Sigmoid colon (tissue), 7 donors: ENCODE measurements around the gene CLDN6. TPM values are rescaled to one million over a fixed set of nuclear protein-coding genes. Genes with fewer than 3 reads are reported as not detected.

Experiments used
- DNase-seq: peaks from one replicate; pipeline ENCODE4 v3.0.0-alpha.2; 2019
- H3K27ac ChIP-seq, 4 donors: fragments of 200-600 bp; sonication (generic); one replicate each; pipeline ENCODE4 v1.5.1; 2016 to 2019; ENCODE audit warnings: mild to moderate bottlenecking in 1 of 4
- H3K27me3 ChIP-seq, 3 donors: fragments of 200-600 bp; sonication (generic); one replicate each; pipeline ENCODE4 v1.5.1; 2019; ENCODE audit warnings: mild to moderate bottlenecking in 1 of 3
- H3K36me3 ChIP-seq, 4 donors: fragments of 200-600 bp; sonication (generic); one replicate each; pipeline ENCODE4 v1.5.1; 2016 to 2019
- H3K4me1 ChIP-seq, 4 donors: fragments of 200-600 bp; sonication (generic); one replicate each; pipeline ENCODE4 v1.5.1; 2017 to 2019
- H3K4me3 ChIP-seq, 4 donors: fragments of 200-600 bp; sonication (generic); one replicate each; pipeline ENCODE4 v1.5.1; 2017 to 2019; ENCODE audit warnings: mild to moderate bottlenecking in 2 of 4, moderate library complexity in 1 of 4
- H3K9me3 ChIP-seq, 4 donors: fragments of 200-600 bp in 3 of 4; sonication (generic) in 3 of 4; one replicate each; pipeline versions ENCODE4 v1.5.1 to v1.6.1; 2013 to 2019
- CTCF ChIP-seq, 4 experiments: fragments of 450-650 bp in 3 of 4; fragments of 200-600 bp in 1 of 4; IDR thresholded peaks; one replicate each; pipeline ENCODE4 v1.5.1; 2016 to 2019; ENCODE audit warnings: antibody characterized with exemption in 4 of 4, mild to moderate bottlenecking in 3 of 4, moderate library complexity in 2 of 4
- EP300 ChIP-seq, 4 donors: sonication (generic); formaldehyde crosslinking; IDR thresholded peaks; one replicate each; pipeline ENCODE4 v1.6.1; 2017; ENCODE audit warnings: antibody characterized with exemption in 4 of 4
- POLR2A ChIP-seq, 2 donors: fragments of 450-650 bp; IDR thresholded peaks; one replicate each; pipeline ENCODE4 v1.6.1; 2016; ENCODE audit warnings: antibody characterized with exemption in 2 of 2, mild to moderate bottlenecking in 2 of 2, moderate library complexity in 2 of 2
- POLR2AphosphoS5 ChIP-seq, 4 donors: sonication (generic); formaldehyde crosslinking; IDR thresholded peaks; one replicate each; pipeline ENCODE4 v1.6.1; 2017; ENCODE audit warnings: antibody characterized with exemption in 4 of 4
- WGBS, 2 donors: extraction: QIAGEN DNeasy Blood & Tissue Kit; methylation state at CpG; one replicate each; pipeline ENCODE4 v1.1.7; 2013; 5-methylcytosine and 5-hydroxymethylcytosine counted together
- intact Hi-C: fragments of 100-400 bp; cut with DNase I; formaldehyde crosslinking; loops from one replicate; pipeline ENCODE4 v1.15.1; 2023
- polyA plus RNA-seq, 3 donors: library from polyadenylated mRNA; stranded (reverse); fragments of 200-250 nt; gene quantifications; one replicate each; pipeline ENCODE4 v1.2.3, GENCODE V29; 2013
- total RNA-seq, 4 donors: library from RNA; depleted of rRNA; stranded (reverse); fragments of >200 nt; gene quantifications; one replicate each; pipeline ENCODE4 v1.1.0, GENCODE V29; 2016
- donor health status: healthy with polysubstance abuse.
- donor health status: Bipolar disorder and iron deficiency.
- donor health status: healthy.

CLDN6 gene
- total and polyA plus RNA-seq, 7 donors = not detected

- Histone ChIP-seq H3K9me3 (no peaks in the 10 kb centered on the region), H3K36me3 (no peaks in the 10 kb centered on the region), H3K4me3 (no peak overlapping the region), H3K4me1 (peaks cover 0 to 34% (median 32%) of the 10 kb centered on the region in 4 donors), H3K27me3 (peaks cover 19 to 50% (median 45%) of the 10 kb centered on the region in 3 donors), H3K27ac (no peak overlapping the region)
- no peak for DNase-seq
- 77 to 85% methylated on average over 20 of the region's 20 CpGs for WGBS, 2 donors
- intact Hi-C loops = no loop called here
- TF ChIP-seq POLR2AphosphoS5 (IDR thresholded peaks at IDR 0.05) (no peak), CTCF (IDR thresholded peaks at IDR 0.05) (no peak), POLR2A (IDR thresholded peaks at IDR 0.05) (no peak), EP300 (IDR thresholded peaks at IDR 0.05) (no peak)
These were observed 639 bp downstream of the CLDN6 start for GRCh38 chr16:3017344-3017743.

GRCh38 chr16:3015865-3016521 is 2.0 kb downstream of the CLDN6 start:
- intact Hi-C loops = no loop called here
- Histone ChIP-seq H3K27ac (no peak overlapping the region), H3K27me3 (peaks cover 26 to 62% (median 54%) of the 10 kb centered on the region in 3 donors), H3K4me3 (no peak overlapping the region), H3K36me3 (no peaks in the 10 kb centered on the region), H3K4me1 (peaks cover 0 to 21% (median 18%) of the 10 kb centered on the region in 4 donors), H3K9me3 (no peaks in the 10 kb centered on the region)
- WGBS, 2 donors = 87 to 92% methylated on average over 13 of the region's 13 CpGs
- no peak for DNase-seq
- TF ChIP-seq CTCF (IDR thresholded peaks at IDR 0.05) (no peak), POLR2A (IDR thresholded peaks at IDR 0.05) (no peak), POLR2AphosphoS5 (IDR thresholded peaks at IDR 0.05) (no peak), EP300 (IDR thresholded peaks at IDR 0.05) (no peak)

- intact Hi-C loops = no loop called here
- Histone ChIP-seq H3K27me3 (peaks cover 28 to 71% (median 60%) of the 10 kb centered on the region in 3 donors), H3K9me3 (no peaks in the 10 kb centered on the region)
These were observed 3.0 kb downstream of the CLDN6 start for GRCh38 chr16:3014971-3015370.

GRCh38 chr16:3013998-3014690 is 3.8 kb downstream of the CLDN6 start:
- intact Hi-C loops = no loop called here
- TF ChIP-seq EP300 (IDR thresholded peaks at IDR 0.05) = no peak
- TF ChIP-seq POLR2A (IDR thresholded peaks at IDR 0.05) = no peak
- TF ChIP-seq CTCF (IDR thresholded peaks at IDR 0.05) = no peak
- no peak for TF ChIP-seq POLR2AphosphoS5 (IDR thresholded peaks at IDR 0.05)
- Histone ChIP-seq H3K27me3 (peaks cover 30 to 76% (median 67%) of the 10 kb centered on the region in 3 donors), H3K4me1 (peaks cover 0 to 10% (median 8%) of the 10 kb centered on the region in 4 donors), H3K36me3 (no peaks in the 10 kb centered on the region), H3K9me3 (no peaks in the 10 kb centered on the region), H3K4me3 (no peak overlapping the region), H3K27ac (no peak overlapping the region)
- no peak for DNase-seq
- WGBS, 2 donors = 76 to 78% methylated on average over 12 of the region's 12 CpGs

More at GRCh38 chr16:3014971-3015370, 3.0 kb downstream of the CLDN6 start:
- TF ChIP-seq POLR2AphosphoS5 (IDR thresholded peaks at IDR 0.05) = no peak
- no peak for TF ChIP-seq EP300 (IDR thresholded peaks at IDR 0.05)
- TF ChIP-seq CTCF (IDR thresholded peaks at IDR 0.05) = no peak
- no peak for TF ChIP-seq POLR2A (IDR thresholded peaks at IDR 0.05)
- Histone ChIP-seq H3K4me1 (peaks cover 0 to 16% (median 13%) of the 10 kb centered on the region in 4 donors), H3K36me3 (no peaks in the 10 kb centered on the region), H3K27ac (no peak overlapping the region), H3K4me3 (no peak overlapping the region)
- no peak for DNase-seq
- WGBS, 2 donors = 93% methylated on average over 6 of the region's 6 CpGs
